HCEC 1CT (cell line): ENCODE data around the gene CDC23.

Experiments used
- DNase-seq: peaks from one replicate; pipeline ENCODE4 v3.0.0-alpha.2; 2017

Gene CDC23

GRCh38 chr5:138139781-138140090, 73.4 kb downstream of the CDC23 start:
- no peak for DNase-seq

GRCh38 chr5:138138949-138139780, 74.0 kb downstream of the CDC23 start, which contains the start of gene NME5:
TSS of gene NME5 (minus strand) at chr5:138139428. CDS start at chr5:138138780, 648 bp downstream.
- no peak for DNase-seq
